Stimulated activated CD4-positive, alpha-beta T cell treated with anti-CD3 and anti-CD28 coated beads, TNF-alpha, amount 100 ng/mL, for 24 hours (primary cell): Measurements from ENCODE around the gene ADPGK.
A peak's percentile ranks its signal among the peaks of the same experiment; 100 is the strongest.
"Not testable (repeated sequence)": the region's sequence is repeated elsewhere in the genome, so short reads cannot be mapped to it uniquely, and the experiment has no call there.

Experiments used
- DNase-seq, 3 experiments: peaks; one replicate each; pipeline ENCODE4 v3.0.0-alpha.2; 2020; ENCODE audit warnings: low read depth in 3 of 3

The ADPGK gene

GRCh38 chr15:72751751-72752455, 31.7 kb downstream of the ADPGK start:
- DNase-seq: no peak

GRCh38 chr15:72749700-72750099, 33.9 kb downstream of the ADPGK start:
- no peak for DNase-seq

- no peak for DNase-seq
Observed at GRCh38 chr15:72740219-72740618, 43.3 kb downstream of the ADPGK start.

- DNase-seq: no peak
Observed at GRCh38 chr15:72737723-72738122, 45.8 kb downstream of the ADPGK start.

- no peak for DNase-seq
Observed at GRCh38 chr15:72737061-72737460, 46.5 kb downstream of the ADPGK start.

- DNase-seq: no peak
Observed at GRCh38 chr15:72735111-72735510, 48.4 kb downstream of the ADPGK start.

- DNase-seq: no peak
Observed at GRCh38 chr15:72733941-72734738, 49.4 kb downstream of the ADPGK start.

GRCh38 chr15:72732516-72732915, 51.0 kb downstream of the ADPGK start:
- DNase-seq: no peak

GRCh38 chr15:72732086-72732485, 51.5 kb downstream of the ADPGK start:
- no peak for DNase-seq

GRCh38 chr15:72728821-72729220, 54.7 kb downstream of the ADPGK start:
- DNase-seq: no peak

- not testable (repeated sequence) for DNase-seq
Observed at GRCh38 chr15:72728249-72728648, 55.3 kb downstream of the ADPGK start.

- no peak for DNase-seq
Observed at GRCh38 chr15:72727154-72727553, 56.4 kb downstream of the ADPGK start.

GRCh38 chr15:72725851-72726250, 57.7 kb downstream of the ADPGK start:
- not testable (repeated sequence) for DNase-seq

GRCh38 chr15:72725446-72725845, 58.1 kb downstream of the ADPGK start:
- DNase-seq: no peak

- no peak for DNase-seq
Observed at GRCh38 chr15:72724028-72724427, 59.5 kb downstream of the ADPGK start.

GRCh38 chr15:72722071-72722696, 61.4 kb downstream of the ADPGK start:
- DNase-seq: peak; percentile 34 to 64 (median 44)

- not testable (repeated sequence) for DNase-seq
Observed at GRCh38 chr15:72708551-72709303, 74.8 kb downstream of the ADPGK start.

GRCh38 chr15:72706266-72706665, 77.3 kb downstream of the ADPGK start:
- DNase-seq: no peak
